KOPT-K1 (cell line): ENCODE data around the gene SLC38A4.

Experiments
- H3K27ac ChIP-seq: fragments of 200-600 bp; sonication (generic); 2 replicates; pipeline ENCODE4 v1.5.1; 2016; ENCODE audit warnings: antibody characterized with exemption, mild to moderate bottlenecking, low read depth, low read length; ENCODE audit not compliant: poor library complexity, severe bottlenecking
- H3K36me3 ChIP-seq: fragments of 200-600 bp; sonication (generic); 2 replicates; pipeline ENCODE4 v1.5.1; 2017; ENCODE audit warnings: antibody characterized with exemption, mild to moderate bottlenecking, low read length, moderate library complexity; ENCODE audit not compliant: insufficient read depth
- H3K9me3 ChIP-seq: fragments of 200-600 bp; sonication (generic); 2 replicates; pipeline ENCODE4 v1.5.1; 2017; ENCODE audit warnings: antibody characterized with exemption, low read length, mild to moderate bottlenecking; ENCODE audit not compliant: insufficient read depth, poor library complexity, severe bottlenecking

SLC38A4 gene

DNA sequence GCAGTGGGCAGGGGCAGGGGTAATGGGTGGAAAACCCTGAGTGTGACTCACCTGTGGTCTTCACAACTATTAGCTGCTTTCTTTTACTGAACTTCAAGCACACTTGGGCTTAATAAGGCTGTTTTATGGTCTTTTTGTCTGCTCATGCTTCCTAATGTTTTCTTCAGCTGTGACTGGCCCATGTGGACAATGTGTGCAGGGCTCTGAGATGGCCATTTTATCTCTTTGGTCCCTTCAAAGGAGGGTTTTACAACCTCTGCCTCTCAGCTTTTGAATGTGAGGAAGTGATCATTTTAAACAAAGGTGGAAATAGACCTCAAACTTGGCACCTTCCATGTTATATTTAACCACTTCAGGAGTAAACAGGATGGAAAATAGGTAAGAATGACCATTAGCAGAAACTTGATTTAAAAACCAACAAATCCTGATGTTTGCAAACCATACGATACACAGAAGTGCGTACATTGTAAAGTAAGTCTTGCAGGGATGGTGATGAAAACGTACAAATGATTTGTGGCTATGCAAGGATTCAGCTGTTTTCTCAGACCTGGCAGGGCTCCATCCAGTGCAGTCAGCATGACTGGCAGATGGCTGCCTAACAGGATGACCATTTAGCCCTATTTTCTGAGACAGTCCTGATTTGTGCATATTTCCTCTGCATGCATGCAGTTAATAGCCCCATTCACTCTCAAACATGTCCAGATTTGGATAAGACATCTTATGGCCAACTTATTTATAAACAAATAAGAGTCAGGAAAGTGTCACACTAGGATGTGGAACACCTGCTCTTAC is 103.2 kb downstream of the SLC38A4 start:
- Histone ChIP-seq H3K36me3 (no peaks in the 10 kb centered on the region), H3K9me3 (no peaks in the 10 kb centered on the region), H3K27ac (no peak overlapping the region)

- Histone ChIP-seq H3K36me3 (no peaks in the 10 kb centered on the region), H3K27ac (no peak overlapping the region), H3K9me3 (peaks cover 11% of the 10 kb centered on the region)
Observed at GRCh38 chr12:46718495-46718894, 107.3 kb downstream of the SLC38A4 start.

GRCh38 chr12:46717868-46718267 is 107.9 kb downstream of the SLC38A4 start:
- peaks cover 11% of the 10 kb centered on the region for H3K9me3 ChIP-seq
- no peak overlapping the region for H3K27ac ChIP-seq
- H3K36me3 ChIP-seq, result no peaks in the 10 kb centered on the region

- no peak overlapping the region for H3K27ac ChIP-seq
- H3K36me3 ChIP-seq, result no peaks in the 10 kb centered on the region
- H3K9me3 ChIP-seq, result peaks cover 11% of the 10 kb centered on the region
Observed at GRCh38 chr12:46717159-46717558, 108.6 kb downstream of the SLC38A4 start.
